ENCODE data around the gene CLCN4.

Gene CLCN4

GRCh38 chrX:10197279-10198210 lies 40.8 kb downstream of the CLCN4 start:
- no peak for DNase-seq (ENCODE audit: low spot score)

GRCh38 chrX:10198254-10198653 lies 41.5 kb downstream of the CLCN4 start:
- DNase-seq (ENCODE audit: low spot score) = no peak

- no peak for DNase-seq (ENCODE audit: low spot score)
Measured at GRCh38 chrX:10199212-10199611, 42.4 kb downstream of the CLCN4 start.

- no peak for DNase-seq (ENCODE audit: low spot score)
Measured at GRCh38 chrX:10203617-10204016, 46.8 kb downstream of the CLCN4 start.

GRCh38 chrX:10206317-10206716 lies 49.5 kb downstream of the CLCN4 start:
- no peak for DNase-seq (ENCODE audit: low spot score)

GRCh38 chrX:10208281-10208856 lies 51.6 kb downstream of the CLCN4 start:
- no peak for DNase-seq (ENCODE audit: low spot score)

GRCh38 chrX:10208953-10209352 lies 52.2 kb downstream of the CLCN4 start:
- no peak for DNase-seq (ENCODE audit: low spot score)

- no peak for DNase-seq (ENCODE audit: low spot score)
Measured at GRCh38 chrX:10212395-10212794, 55.6 kb downstream of the CLCN4 start.

- DNase-seq (ENCODE audit: low spot score) = no peak
Measured at GRCh38 chrX:10213716-10214115, 56.9 kb downstream of the CLCN4 start.

GRCh38 chrX:10216208-10216607 lies 59.4 kb downstream of the CLCN4 start:
- no peak for DNase-seq (ENCODE audit: low spot score)

- no peak for DNase-seq (ENCODE audit: low spot score)
Measured at GRCh38 chrX:10217198-10217597, 60.4 kb downstream of the CLCN4 start.

GRCh38 chrX:10221651-10222050 lies 64.9 kb downstream of the CLCN4 start:
- DNase-seq (ENCODE audit: low spot score) = no peak

GRCh38 chrX:10223276-10223675 lies 66.5 kb downstream of the CLCN4 start:
- DNase-seq (ENCODE audit: low spot score) = no peak

GRCh38 chrX:10223781-10224180 lies 67.0 kb downstream of the CLCN4 start:
- no peak for DNase-seq (ENCODE audit: low spot score)

GRCh38 chrX:10230222-10230621 lies 73.4 kb downstream of the CLCN4 start:
- no peak for DNase-seq (ENCODE audit: low spot score)

GRCh38 chrX:10231461-10231860 lies 74.7 kb downstream of the CLCN4 start:
- DNase-seq (ENCODE audit: low spot score) = no peak

- no peak for DNase-seq (ENCODE audit: low spot score)
Measured at GRCh38 chrX:10233173-10233572, 76.4 kb downstream of the CLCN4 start.

GRCh38 chrX:10233696-10234095 lies 76.9 kb downstream of the CLCN4 start:
- DNase-seq (ENCODE audit: low spot score) = no peak

GRCh38 chrX:10235851-10236250 lies 79.1 kb downstream of the CLCN4 start:
- DNase-seq (ENCODE audit: low spot score) = no peak

GRCh38 chrX:10237241-10237640 lies 80.5 kb downstream of the CLCN4 start:
- no peak for DNase-seq (ENCODE audit: low spot score)

- no peak for DNase-seq (ENCODE audit: low spot score)
Measured at GRCh38 chrX:10239611-10240064, 82.9 kb downstream of the CLCN4 start.

GRCh38 chrX:10240918-10241317 lies 84.1 kb downstream of the CLCN4 start:
- no peak for DNase-seq (ENCODE audit: low spot score)

- no peak for DNase-seq (ENCODE audit: low spot score)
Measured at GRCh38 chrX:10242026-10242425, 85.3 kb downstream of the CLCN4 start.

GRCh38 chrX:10243106-10243505 lies 86.3 kb downstream of the CLCN4 start:
- DNase-seq (ENCODE audit: low spot score) = no peak

All from activated CD4-positive, alpha-beta T cell treated with anti-CD3 and anti-CD28 coated beads, Interleukin-2, Interleukin-4, amounts not matched to agents 100 ng/mL and 50 ng/mL, durations not matched to agents 16 hours and 8 hours (primary cell).